Thyroid gland (tissue), 4 donors: ENCODE measurements around the gene ANXA6.
"Not testable (repeated sequence)": the region's sequence is repeated elsewhere in the genome, so short reads cannot be mapped to it uniquely, and the experiment has no call there.

ENCODE experiments used
- POLR2A ChIP-seq, 2 donors: fragments of 450-650 bp; IDR thresholded peaks; one replicate each; pipeline ENCODE4 v1.6.1; 2017; ENCODE audit warnings: antibody characterized with exemption in 2 of 2, mild to moderate bottlenecking in 2 of 2, moderate library complexity in 1 of 2
- TF ChIP-seq, protein P1 (sequence below), 6 experiments: fragments of 200-600 bp in 3 of 6; fragments of 450-650 bp in 3 of 6; sonication (generic) in 3 of 6; IDR thresholded peaks; one replicate each; pipeline ENCODE4 v1.5.1; 2016 to 2019; ENCODE audit warnings: antibody characterized with exemption in 6 of 6, mild to moderate bottlenecking in 2 of 6, inconsistent platforms in 1 of 6, moderate library complexity in 1 of 6

DNA sequence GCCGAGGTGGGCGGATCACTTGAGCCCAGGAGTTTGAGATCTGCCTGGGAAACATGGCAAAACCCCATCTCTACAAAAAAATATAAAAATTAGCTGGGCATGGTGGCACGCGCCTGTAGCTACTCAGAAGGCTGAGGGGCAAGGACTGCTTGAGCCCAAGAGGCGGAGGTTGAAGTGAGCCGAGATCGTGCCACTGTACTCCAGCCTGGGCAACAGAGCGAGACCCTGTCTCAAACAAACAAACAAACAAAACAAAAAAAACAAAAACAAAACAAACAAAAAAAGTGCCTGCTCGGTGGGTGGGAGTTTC, 39.7 kb upstream of the ANXA6 start:
- TF ChIP-seq, protein P1, sequence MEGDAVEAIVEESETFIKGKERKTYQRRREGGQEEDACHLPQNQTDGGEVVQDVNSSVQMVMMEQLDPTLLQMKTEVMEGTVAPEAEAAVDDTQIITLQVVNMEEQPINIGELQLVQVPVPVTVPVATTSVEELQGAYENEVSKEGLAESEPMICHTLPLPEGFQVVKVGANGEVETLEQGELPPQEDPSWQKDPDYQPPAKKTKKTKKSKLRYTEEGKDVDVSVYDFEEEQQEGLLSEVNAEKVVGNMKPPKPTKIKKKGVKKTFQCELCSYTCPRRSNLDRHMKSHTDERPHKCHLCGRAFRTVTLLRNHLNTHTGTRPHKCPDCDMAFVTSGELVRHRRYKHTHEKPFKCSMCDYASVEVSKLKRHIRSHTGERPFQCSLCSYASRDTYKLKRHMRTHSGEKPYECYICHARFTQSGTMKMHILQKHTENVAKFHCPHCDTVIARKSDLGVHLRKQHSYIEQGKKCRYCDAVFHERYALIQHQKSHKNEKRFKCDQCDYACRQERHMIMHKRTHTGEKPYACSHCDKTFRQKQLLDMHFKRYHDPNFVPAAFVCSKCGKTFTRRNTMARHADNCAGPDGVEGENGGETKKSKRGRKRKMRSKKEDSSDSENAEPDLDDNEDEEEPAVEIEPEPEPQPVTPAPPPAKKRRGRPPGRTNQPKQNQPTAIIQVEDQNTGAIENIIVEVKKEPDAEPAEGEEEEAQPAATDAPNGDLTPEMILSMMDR (IDR thresholded peaks at IDR 0.05) = not testable (repeated sequence)
- not testable (repeated sequence) for TF ChIP-seq POLR2A (IDR thresholded peaks at IDR 0.05)
